Measurements from ENCODE around the gene VWF.

The VWF gene

GRCh38 chr12:5948696-5949095 is 175.8 kb downstream of the VWF start:
- no peak for DNase-seq (ENCODE audit: low read depth)

GRCh38 chr12:5947006-5947405 is 177.5 kb downstream of the VWF start:
- no peak for DNase-seq (ENCODE audit: low read depth)

GRCh38 chr12:5946388-5946787 is 178.1 kb downstream of the VWF start:
- DNase-seq (ENCODE audit: low read depth), result no peak

- no peak for DNase-seq (ENCODE audit: low read depth)
Observed at GRCh38 chr12:5945071-5946008, 179.1 kb downstream of the VWF start, which contains the start of gene ANO2. ANO2 (minus strand) TSS chr12:5945259; CDS start chr12:5945217, 42 bp downstream.

DNA sequence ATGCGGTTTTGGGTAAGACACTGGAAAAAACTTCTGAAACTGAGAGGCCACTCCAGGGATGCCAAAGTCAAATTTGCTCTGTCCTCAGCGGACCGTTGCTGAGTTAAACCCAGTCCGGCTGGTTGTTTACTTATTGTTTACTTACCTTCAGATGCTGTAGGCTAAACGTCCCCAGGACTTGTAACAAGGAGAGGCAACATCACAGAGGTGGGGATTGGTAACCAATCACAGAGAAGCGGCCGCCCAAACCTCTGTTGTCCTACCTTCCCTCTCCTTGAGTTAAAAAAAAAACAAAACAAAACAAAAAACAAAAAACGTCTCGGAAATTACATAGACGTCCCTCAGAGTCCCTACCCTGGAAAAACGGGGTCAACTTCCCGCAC is 179.8 kb downstream of the VWF start:
- no peak for DNase-seq (ENCODE audit: low read depth)

DNA sequence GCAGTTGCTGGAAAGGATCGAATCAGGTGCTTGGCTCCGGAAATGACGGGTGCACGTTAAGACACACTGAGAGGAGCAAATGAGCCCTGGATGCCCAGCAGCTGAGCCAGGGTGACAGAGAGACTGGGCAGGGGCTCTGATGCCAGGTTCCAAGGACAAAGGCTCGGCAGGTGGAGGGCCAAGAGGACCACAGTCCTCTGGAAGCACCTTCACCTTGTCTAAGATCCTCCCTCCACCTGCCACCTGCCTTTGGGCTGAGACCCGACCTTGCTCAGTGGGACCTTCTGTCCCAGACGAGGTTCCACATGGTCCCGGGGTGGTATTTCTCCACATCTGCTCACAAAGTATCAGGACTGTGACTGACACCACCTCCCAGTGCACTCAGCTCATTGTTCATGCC is 180.4 kb downstream of the VWF start:
- no peak for DNase-seq (ENCODE audit: low read depth)

DNA sequence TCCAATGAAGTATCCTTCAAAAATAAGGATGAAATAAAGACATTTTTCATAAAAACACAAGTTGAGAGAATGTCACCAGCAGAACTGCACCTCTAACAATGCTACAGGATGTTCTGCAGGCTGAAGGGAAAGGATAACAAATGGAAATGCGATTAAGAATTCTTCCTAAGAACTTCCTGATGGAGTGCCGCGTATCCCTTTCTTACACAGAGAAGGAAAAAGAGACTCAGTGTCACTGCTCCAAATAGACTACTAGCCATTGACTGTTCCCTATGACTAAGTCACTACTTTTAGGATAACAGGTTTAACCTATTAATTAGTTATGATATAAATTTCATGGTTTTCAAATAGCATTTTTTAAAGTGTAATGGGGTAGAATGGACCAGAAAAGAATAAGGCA is 182.6 kb downstream of the VWF start:
- DNase-seq (ENCODE audit: low read depth), result no peak

DNA sequence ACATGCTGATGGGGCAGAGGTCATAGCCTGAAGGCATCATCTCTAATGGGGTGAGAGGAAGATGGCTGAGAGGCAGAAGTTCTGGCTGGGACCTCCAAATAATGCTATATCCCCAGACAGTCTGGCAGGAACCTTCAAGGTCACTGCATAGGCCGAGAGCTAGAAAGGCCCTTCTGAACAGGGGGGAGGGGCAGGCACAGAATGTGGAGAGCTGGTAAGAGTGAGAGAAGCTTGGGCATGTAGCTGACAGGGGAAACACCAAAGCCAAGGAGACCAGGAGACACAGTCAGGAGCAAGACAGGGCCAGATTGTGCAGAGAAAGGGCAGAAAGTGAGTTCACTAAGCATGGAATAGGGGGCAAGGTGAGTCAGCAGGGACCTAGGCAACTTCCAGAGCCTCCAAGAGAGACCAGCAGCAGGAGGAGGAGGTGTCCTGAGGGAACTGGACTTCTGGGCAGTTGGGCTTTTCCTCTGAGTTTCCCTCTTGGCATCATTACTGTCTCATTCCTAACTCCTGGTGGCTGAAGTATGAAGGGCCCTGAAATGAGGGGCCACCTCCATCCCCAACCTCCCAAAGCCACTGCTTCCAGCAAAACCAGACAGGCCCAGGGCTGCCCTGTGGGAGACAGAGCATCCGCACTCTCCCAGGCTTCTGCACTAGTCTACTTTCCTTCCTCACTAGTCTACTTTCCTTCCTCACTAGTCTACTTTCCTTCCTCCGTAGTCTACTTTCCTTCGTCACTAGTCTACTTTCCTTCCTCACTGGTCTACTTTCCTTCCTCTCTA is 196.5 kb downstream of the VWF start:
- DNase-seq (ENCODE audit: low read depth), result no peak

GRCh38 chr12:5925646-5926045 is 198.8 kb downstream of the VWF start:
- DNase-seq (ENCODE audit: low read depth), result no peak

- DNase-seq (ENCODE audit: low read depth), result no peak
Observed at GRCh38 chr12:5924342-5924741, 200.1 kb downstream of the VWF start.

GRCh38 chr12:5923751-5924150 is 200.7 kb downstream of the VWF start:
- DNase-seq (ENCODE audit: low read depth), result no peak

GRCh38 chr12:5923043-5923605 is 201.3 kb downstream of the VWF start:
- DNase-seq (ENCODE audit: low read depth), result no peak

DNA sequence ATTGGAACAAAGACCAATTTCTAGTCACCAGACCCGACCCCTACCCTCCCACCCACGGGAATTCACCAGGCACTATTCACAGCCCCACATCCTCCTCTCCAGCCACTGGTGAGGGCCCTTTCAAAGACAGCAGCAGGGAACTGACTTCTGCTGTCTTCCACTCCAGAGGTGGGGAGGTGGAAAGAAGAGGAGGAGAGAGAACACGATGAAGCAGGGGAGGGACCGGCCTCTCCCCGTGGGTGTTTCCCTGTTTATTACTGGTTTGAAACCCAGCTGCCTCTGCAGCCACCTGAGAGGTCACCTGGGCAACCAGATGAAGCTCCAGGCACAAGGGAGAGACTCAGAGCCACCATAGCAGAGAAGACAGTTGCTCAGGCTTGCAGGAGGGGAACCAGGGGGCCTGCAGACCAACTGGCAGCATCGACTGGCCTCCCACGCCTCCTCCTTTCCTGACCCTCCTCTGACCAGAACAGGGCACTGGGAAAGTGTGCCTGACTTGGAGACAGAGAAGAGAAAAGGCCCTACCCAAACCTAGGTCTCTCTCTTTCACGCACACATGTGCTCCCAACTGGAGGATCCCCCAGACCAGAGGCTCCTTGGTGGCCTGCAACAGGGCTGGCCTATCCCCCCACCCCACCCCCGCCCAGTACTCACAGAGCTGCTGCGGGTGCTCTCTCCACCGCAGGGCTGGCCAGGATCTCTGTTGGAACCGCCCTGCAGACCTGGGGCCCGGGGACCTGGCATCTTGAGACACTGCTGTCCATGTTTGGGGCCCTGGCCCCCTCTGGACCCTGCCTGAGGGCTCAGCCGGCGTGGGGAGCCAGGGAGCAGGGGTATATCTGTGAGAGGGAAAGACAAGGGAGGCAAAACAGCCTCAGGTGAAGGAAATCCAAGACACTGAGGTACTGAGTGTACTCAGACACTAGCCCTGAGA is 202.2 kb downstream of the VWF start:
- DNase-seq (ENCODE audit: low read depth), result no peak

- no peak for DNase-seq (ENCODE audit: low read depth)
Observed at GRCh38 chr12:5921027-5921909, 203.2 kb downstream of the VWF start.

DNA sequence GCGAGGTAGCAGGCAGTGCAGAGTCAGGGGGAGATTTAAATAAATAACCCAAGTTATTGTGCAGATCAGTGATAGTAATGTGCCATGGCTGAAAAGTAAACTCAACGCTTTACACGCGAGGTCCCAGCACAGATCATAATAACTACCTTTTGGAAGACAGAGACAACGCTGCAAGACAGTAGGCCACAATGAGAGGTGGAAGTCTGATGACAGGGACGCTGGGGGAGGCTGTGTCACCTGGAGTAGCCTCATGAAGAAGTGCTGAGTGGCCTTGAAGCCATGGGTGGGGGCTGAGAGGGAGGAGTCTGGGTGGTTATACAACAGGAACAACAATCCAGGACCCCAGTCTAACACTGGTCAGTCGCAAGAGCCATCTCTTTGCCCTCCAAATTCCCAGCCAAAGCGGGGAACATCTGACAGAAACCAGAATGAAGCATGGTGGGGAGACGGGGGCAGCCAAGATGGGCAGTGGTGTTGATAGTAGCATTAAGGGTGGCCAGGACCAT is 207.6 kb downstream of the VWF start:
- no peak for DNase-seq (ENCODE audit: low read depth)

DNA sequence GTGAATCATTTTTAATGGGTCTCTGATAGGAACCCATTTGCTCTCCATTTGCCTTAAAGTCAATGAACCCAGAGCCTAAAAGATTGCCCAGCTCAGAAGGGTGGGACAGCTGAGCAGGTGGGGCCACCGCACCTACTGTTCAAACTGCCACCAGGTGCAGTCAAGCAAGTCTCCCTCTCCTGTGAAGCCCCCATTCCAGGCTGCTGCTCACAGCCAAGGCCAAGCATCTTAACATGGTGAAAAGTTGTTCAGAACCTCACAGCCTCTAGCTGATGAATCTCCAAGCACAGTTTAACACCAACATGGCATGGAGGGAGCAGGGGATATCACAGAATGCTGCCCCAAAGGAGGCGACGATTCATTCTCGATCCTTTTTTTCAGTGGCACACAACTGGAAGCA is 209.0 kb downstream of the VWF start:
- no peak for DNase-seq (ENCODE audit: low read depth)

- no peak for DNase-seq (ENCODE audit: low read depth)
Observed at GRCh38 chr12:5914387-5915149, 209.9 kb downstream of the VWF start.

DNA sequence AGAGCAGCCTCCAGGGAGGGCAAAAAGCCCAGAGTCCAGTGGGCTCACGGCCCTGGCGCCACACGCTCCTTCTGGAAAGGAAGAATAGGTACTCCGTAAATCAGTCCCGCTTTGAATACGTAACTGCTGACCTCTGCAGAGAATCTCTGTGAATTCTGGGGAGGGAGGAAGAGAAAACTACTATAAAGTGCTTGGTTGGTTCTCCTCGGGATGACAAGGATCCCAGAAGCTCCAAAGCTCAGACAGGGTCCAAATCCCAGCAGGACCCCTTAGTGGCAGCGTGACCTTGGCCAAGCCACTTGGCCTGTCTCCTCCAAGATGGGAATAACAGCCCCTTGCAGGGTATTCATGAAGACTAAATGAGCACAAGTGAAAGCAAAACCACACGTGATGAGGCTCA is 211.1 kb downstream of the VWF start:
- DNase-seq (ENCODE audit: low read depth), result no peak

GRCh38 chr12:5912437-5913334 is 211.8 kb downstream of the VWF start:
- no peak for DNase-seq (ENCODE audit: low read depth)

All from stimulated activated CD8-positive, alpha-beta memory T cell treated with anti-CD3 and anti-CD28 coated beads, Interleukin-7, amount 100 ng/mL, for 24 hours (primary cell).